Measurements from ENCODE around the gene AGTRAP.

AGTRAP gene

GRCh38 chr1:11728126-11728806, 7.7 kb upstream of the AGTRAP start:
- no peak for TF ChIP-seq POLR2AphosphoS5 (IDR thresholded peaks at IDR 0.05; ENCODE audit: low read depth, low read length)

GRCh38 chr1:11729155-11729497, 6.8 kb upstream of the AGTRAP start:
- TF ChIP-seq FOXP2 (optimal IDR thresholded peaks at IDR 0.05; ENCODE audit: borderline replicate concordance, extremely low read depth, extremely low read length, insufficient read depth) (no peak), TAF1 (IDR thresholded peaks at IDR 0.05; ENCODE audit: borderline replicate concordance, insufficient read depth, low read length) (no peak), REST (IDR thresholded peaks at IDR 0.05; ENCODE audit: insufficient read depth in 1 of 2, low read depth in 2 of 2, low read length in 2 of 2) (no peak), POLR2AphosphoS5 (IDR thresholded peaks at IDR 0.05; ENCODE audit: low read depth, low read length) (no peak), SIN3A (IDR thresholded peaks at IDR 0.05; ENCODE audit: borderline replicate concordance, insufficient read depth, low read length) (no peak)

GRCh38 chr1:11729498-11730428, 6.2 kb upstream of the AGTRAP start:
- TF ChIP-seq POLR2AphosphoS5 (IDR thresholded peaks at IDR 0.05; ENCODE audit: low read depth, low read length), result no peak

GRCh38 chr1:11730429-11730891, 5.5 kb upstream of the AGTRAP start:
- TF ChIP-seq FOXP2 (optimal IDR thresholded peaks at IDR 0.05; ENCODE audit: borderline replicate concordance, extremely low read depth, extremely low read length, insufficient read depth), result no peak
- TF ChIP-seq SIN3A (IDR thresholded peaks at IDR 0.05; ENCODE audit: borderline replicate concordance, insufficient read depth, low read length), result no peak
- TF ChIP-seq POLR2AphosphoS5 (IDR thresholded peaks at IDR 0.05; ENCODE audit: low read depth, low read length), result no peak
- no peak for TF ChIP-seq TAF1 (IDR thresholded peaks at IDR 0.05; ENCODE audit: borderline replicate concordance, insufficient read depth, low read length)
- no peak for TF ChIP-seq REST (IDR thresholded peaks at IDR 0.05; ENCODE audit: insufficient read depth in 1 of 2, low read depth in 2 of 2, low read length in 2 of 2)

GRCh38 chr1:11731691-11732283, 4.1 kb upstream of the AGTRAP start:
- no peak for TF ChIP-seq FOXP2 (optimal IDR thresholded peaks at IDR 0.05; ENCODE audit: borderline replicate concordance, extremely low read depth, extremely low read length, insufficient read depth)
- no peak for TF ChIP-seq TAF1 (IDR thresholded peaks at IDR 0.05; ENCODE audit: borderline replicate concordance, insufficient read depth, low read length)
- TF ChIP-seq REST (IDR thresholded peaks at IDR 0.05; ENCODE audit: insufficient read depth in 1 of 2, low read depth in 2 of 2, low read length in 2 of 2), result no peak
- no peak for TF ChIP-seq SIN3A (IDR thresholded peaks at IDR 0.05; ENCODE audit: borderline replicate concordance, insufficient read depth, low read length)
- no peak for TF ChIP-seq POLR2AphosphoS5 (IDR thresholded peaks at IDR 0.05; ENCODE audit: low read depth, low read length)

- TF ChIP-seq POLR2AphosphoS5 (IDR thresholded peaks at IDR 0.05; ENCODE audit: low read depth, low read length), result no peak
- no peak for TF ChIP-seq SIN3A (IDR thresholded peaks at IDR 0.05; ENCODE audit: borderline replicate concordance, insufficient read depth, low read length)
- no peak for TF ChIP-seq FOXP2 (optimal IDR thresholded peaks at IDR 0.05; ENCODE audit: borderline replicate concordance, extremely low read depth, extremely low read length, insufficient read depth)
- TF ChIP-seq REST (IDR thresholded peaks at IDR 0.05; ENCODE audit: insufficient read depth in 1 of 2, low read depth in 2 of 2, low read length in 2 of 2), result no peak
- no peak for TF ChIP-seq TAF1 (IDR thresholded peaks at IDR 0.05; ENCODE audit: borderline replicate concordance, insufficient read depth, low read length)
These were observed 2.6 kb upstream of the AGTRAP start for GRCh38 chr1:11733306-11733705.

Measured in PFSK-1 (cell line).